ENCODE results near the gene STON1. TPM values are rescaled to one million over a fixed set of nuclear protein-coding genes. Genes with fewer than 3 reads are reported as not detected.

The STON1 gene
- polyA plus RNA-seq, 1 donor from 2014 or later, result 2.8 TPM

DNA sequence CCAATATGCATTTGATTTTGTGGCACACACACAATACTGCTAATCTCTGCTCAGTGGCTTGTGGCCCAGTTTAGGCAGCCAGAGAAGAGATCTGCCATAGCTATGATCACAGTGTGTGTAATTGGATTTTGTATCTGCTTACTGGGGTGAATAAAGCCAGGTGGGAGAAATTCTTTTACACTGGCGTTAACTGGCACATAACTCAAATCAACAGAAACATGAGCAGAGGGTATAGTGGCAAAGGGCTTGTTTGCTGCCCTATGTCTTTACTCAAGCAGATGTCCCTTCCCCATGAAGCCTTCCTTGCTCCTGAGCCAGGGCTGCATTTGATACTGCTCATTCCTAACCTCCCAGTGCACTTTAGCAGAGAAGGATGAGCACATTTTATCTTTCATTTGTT is 28.5 kb downstream of the STON1 start:
- Histone ChIP-seq H3K9me3 (ENCODE audit: low read length) (no peaks in the 10 kb centered on the region), H3K4me2 (ENCODE audit: low read length) (no peak overlapping the region), H3K4me3 (ENCODE audit: low read length) (no peak overlapping the region), H3K36me3 (ENCODE audit: insufficient read depth, low read length) (no peaks in the 10 kb centered on the region), H3K27me3 (ENCODE audit: insufficient read depth, low read depth, low read length) (no peaks in the 10 kb centered on the region), H3F3A (ENCODE audit: insufficient read depth, low read length, poor library complexity, severe bottlenecking) (no peaks in the 10 kb centered on the region), H3K9me2 (ENCODE audit: insufficient read depth, low read length) (no peaks in the 10 kb centered on the region), H3K79me2 (replicated peaks; ENCODE audit: insufficient read depth, low read length) (no peaks in the 10 kb centered on the region), H2AFZ (ENCODE audit: low read depth, low read length) (no peak overlapping the region), H3K9ac (ENCODE audit: low read length) (no peak overlapping the region), H3K27ac (ENCODE audit: low read length) (no peak overlapping the region), H4K20me1 (ENCODE audit: insufficient read depth) (no peaks in the 10 kb centered on the region)
- TF ChIP-seq RAD21 (conservative IDR thresholded peaks at IDR 0.05) (no peak), EZH2 (IDR thresholded peaks at IDR 0.05; ENCODE audit: borderline replicate concordance, insufficient read depth, low read length, poor library complexity, severe bottlenecking) (no peak), MXI1 (conservative IDR thresholded peaks at IDR 0.05; ENCODE audit: poor library complexity, severe bottlenecking) (no peak), SMC3 (conservative IDR thresholded peaks at IDR 0.05; ENCODE audit: poor library complexity) (no peak), EP300 (conservative IDR thresholded peaks at IDR 0.05; ENCODE audit: poor library complexity, severe bottlenecking) (no peak), TAF1 (IDR thresholded peaks at IDR 0.05; ENCODE audit: low read depth) (no peak), POLR2AphosphoS5 (IDR thresholded peaks at IDR 0.05) (no peak)
- TF ChIP-seq, protein P1, sequence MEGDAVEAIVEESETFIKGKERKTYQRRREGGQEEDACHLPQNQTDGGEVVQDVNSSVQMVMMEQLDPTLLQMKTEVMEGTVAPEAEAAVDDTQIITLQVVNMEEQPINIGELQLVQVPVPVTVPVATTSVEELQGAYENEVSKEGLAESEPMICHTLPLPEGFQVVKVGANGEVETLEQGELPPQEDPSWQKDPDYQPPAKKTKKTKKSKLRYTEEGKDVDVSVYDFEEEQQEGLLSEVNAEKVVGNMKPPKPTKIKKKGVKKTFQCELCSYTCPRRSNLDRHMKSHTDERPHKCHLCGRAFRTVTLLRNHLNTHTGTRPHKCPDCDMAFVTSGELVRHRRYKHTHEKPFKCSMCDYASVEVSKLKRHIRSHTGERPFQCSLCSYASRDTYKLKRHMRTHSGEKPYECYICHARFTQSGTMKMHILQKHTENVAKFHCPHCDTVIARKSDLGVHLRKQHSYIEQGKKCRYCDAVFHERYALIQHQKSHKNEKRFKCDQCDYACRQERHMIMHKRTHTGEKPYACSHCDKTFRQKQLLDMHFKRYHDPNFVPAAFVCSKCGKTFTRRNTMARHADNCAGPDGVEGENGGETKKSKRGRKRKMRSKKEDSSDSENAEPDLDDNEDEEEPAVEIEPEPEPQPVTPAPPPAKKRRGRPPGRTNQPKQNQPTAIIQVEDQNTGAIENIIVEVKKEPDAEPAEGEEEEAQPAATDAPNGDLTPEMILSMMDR (IDR thresholded peaks at IDR 0.05; ENCODE audit: poor library complexity, severe bottlenecking), result no peak
- TF ChIP-seq, protein P2, sequence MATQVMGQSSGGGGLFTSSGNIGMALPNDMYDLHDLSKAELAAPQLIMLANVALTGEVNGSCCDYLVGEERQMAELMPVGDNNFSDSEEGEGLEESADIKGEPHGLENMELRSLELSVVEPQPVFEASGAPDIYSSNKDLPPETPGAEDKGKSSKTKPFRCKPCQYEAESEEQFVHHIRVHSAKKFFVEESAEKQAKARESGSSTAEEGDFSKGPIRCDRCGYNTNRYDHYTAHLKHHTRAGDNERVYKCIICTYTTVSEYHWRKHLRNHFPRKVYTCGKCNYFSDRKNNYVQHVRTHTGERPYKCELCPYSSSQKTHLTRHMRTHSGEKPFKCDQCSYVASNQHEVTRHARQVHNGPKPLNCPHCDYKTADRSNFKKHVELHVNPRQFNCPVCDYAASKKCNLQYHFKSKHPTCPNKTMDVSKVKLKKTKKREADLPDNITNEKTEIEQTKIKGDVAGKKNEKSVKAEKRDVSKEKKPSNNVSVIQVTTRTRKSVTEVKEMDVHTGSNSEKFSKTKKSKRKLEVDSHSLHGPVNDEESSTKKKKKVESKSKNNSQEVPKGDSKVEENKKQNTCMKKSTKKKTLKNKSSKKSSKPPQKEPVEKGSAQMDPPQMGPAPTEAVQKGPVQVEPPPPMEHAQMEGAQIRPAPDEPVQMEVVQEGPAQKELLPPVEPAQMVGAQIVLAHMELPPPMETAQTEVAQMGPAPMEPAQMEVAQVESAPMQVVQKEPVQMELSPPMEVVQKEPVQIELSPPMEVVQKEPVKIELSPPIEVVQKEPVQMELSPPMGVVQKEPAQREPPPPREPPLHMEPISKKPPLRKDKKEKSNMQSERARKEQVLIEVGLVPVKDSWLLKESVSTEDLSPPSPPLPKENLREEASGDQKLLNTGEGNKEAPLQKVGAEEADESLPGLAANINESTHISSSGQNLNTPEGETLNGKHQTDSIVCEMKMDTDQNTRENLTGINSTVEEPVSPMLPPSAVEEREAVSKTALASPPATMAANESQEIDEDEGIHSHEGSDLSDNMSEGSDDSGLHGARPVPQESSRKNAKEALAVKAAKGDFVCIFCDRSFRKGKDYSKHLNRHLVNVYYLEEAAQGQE (IDR thresholded peaks at IDR 0.05; ENCODE audit: borderline replicate concordance), result no peak

DNA sequence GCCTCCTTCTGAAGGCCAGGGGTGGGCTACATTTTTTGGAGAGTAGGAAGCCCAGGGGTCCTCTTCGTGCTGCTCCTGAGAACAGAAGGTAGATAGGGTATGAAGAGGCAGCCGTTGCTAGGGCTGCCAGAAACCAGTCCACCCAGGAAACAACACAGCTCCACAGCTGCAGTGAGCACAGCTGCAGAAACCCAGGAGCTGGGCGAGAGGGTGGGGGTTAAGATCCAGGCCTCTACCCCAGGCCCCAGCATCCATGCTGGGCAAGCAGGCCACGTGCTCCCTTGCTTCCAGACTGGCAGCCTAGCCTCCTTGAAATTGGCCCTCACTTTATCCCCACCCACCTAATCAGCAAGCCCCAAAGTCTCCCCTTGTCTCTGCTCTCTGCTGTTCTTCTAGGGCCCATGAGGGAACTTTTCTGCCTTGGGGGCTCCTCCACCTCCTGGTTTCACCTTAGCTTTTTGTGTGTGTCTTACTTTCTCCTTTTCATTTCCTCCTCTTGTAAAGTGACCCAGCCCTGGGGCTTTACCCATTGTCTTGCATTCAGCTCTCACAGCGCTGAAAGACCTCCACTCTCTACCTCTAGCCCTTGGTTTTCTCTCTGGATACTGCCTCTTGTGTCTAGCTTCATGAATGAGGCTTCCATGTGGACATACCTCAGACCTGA is 30.7 kb downstream of the STON1 start:
- H3K27me3 ChIP-seq (ENCODE audit: insufficient read depth, low read depth, low read length), result no peaks in the 10 kb centered on the region
- H3K27ac ChIP-seq (ENCODE audit: low read length), result no peak overlapping the region
- no peak overlapping the region for H3K4me3 ChIP-seq (ENCODE audit: low read length)
- no peaks in the 10 kb centered on the region for H3F3A ChIP-seq (ENCODE audit: insufficient read depth, low read length, poor library complexity, severe bottlenecking)
- no peak overlapping the region for H2AFZ ChIP-seq (ENCODE audit: low read depth, low read length)
- H3K9ac ChIP-seq (ENCODE audit: low read length), result no peak overlapping the region
- no peak overlapping the region for H3K4me2 ChIP-seq (ENCODE audit: low read length)
- no peaks in the 10 kb centered on the region for H3K36me3 ChIP-seq (ENCODE audit: insufficient read depth, low read length)
- H3K9me2 ChIP-seq (ENCODE audit: insufficient read depth, low read length), result no peaks in the 10 kb centered on the region
- H4K20me1 ChIP-seq (ENCODE audit: insufficient read depth), result no peaks in the 10 kb centered on the region
- TF ChIP-seq MXI1 (conservative IDR thresholded peaks at IDR 0.05; ENCODE audit: poor library complexity, severe bottlenecking) (no peak), EZH2 (IDR thresholded peaks at IDR 0.05; ENCODE audit: borderline replicate concordance, insufficient read depth, low read length, poor library complexity, severe bottlenecking) (no peak), EP300 (conservative IDR thresholded peaks at IDR 0.05; ENCODE audit: poor library complexity, severe bottlenecking) (no peak), SMC3 (conservative IDR thresholded peaks at IDR 0.05; ENCODE audit: poor library complexity) (no peak), RAD21 (conservative IDR thresholded peaks at IDR 0.05) (no peak), TAF1 (IDR thresholded peaks at IDR 0.05; ENCODE audit: low read depth) (no peak)
- TF ChIP-seq, protein P1 (IDR thresholded peaks at IDR 0.05; ENCODE audit: poor library complexity, severe bottlenecking), result no peak
- H3K9me3 ChIP-seq (ENCODE audit: low read length), result no peaks in the 10 kb centered on the region
- H3K79me2 ChIP-seq (replicated peaks; ENCODE audit: insufficient read depth, low read length), result no peaks in the 10 kb centered on the region

Measured in neural cell (in vitro differentiated cells).